K562 (cell line): ENCODE results near the gene RAB12. TPM values are rescaled to one million over a fixed set of nuclear protein-coding genes. Genes with fewer than 3 reads are reported as not detected.

Source experiments
- ATAC-seq: fragments of 200-7000 bp; cut with Tn5 transposase; 3 replicates; pipeline ENCODE4 v1.9.1; 2020; ENCODE audit warnings: moderate library complexity
- BruUV-seq: library from RNA; stranded (reverse); fragments of 400-500 nt; replicated peaks from 2 replicates; lab custom pipeline; 2021; lab: Mats Ljungman, UMichigan
- CTCF ChIA-PET: fragments of 300-600 bp; formaldehyde crosslinking; extraction: SDS; loops from one replicate; lab custom pipeline; 2021; ENCODE audit warnings: low intra/inter-chr PET ratio; lab: Yijun Ruan, JAX
- POLR2A ChIA-PET: fragments of 300-600, 350-650 bp; sonication (Branson Sonifier 250); formaldehyde crosslinking; extraction: SDS; loops from one replicate; lab custom pipeline; 2021; ENCODE audit warnings: antibody characterized with exemption, inconsistent platforms; lab: Yijun Ruan, JAX
- DNase-seq, 4 experiments: peaks; one replicate each; pipeline versions ENCODE4 v3.0.0 to v3.0.0-alpha.2; 2011 to 2018; ENCODE audit warnings: low spot score in 3 of 4, mixed read lengths in 3 of 4; ENCODE audit errors: extremely low read depth in 1 of 4
- FAIRE-seq: peaks from 2 replicates; lab custom pipeline; 2011; peaks lifted over from hg19 to GRCh38; lab: Jason Lieb, UNC
- H2AFZ ChIP-seq: 2 replicates; pipeline ENCODE4 v1.6.0; 2011; ENCODE audit warnings: low read depth, low read length, control low read depth, inconsistent platforms
- H3K27ac ChIP-seq: fragments of 200-600 bp; 3 replicates; pipeline ENCODE4 v1.8.0; 2011; ENCODE audit warnings: low read depth, mild to moderate bottlenecking, control low read depth, inconsistent platforms, low read length, moderate library complexity, mixed read lengths; ENCODE audit errors: extremely low read depth
- H3K27me3 ChIP-seq, 2 experiments: fragments of 300-600 bp in 1 of 2; 2 replicates in 1 of 2; 3 replicates in 1 of 2; pipeline versions ENCODE4 v1.6.0 to v1.8.0; 2011; ENCODE audit warnings: inconsistent platforms in 2 of 2, low read length in 2 of 2, mild to moderate bottlenecking in 1 of 2, mixed read lengths in 1 of 2, moderate library complexity in 1 of 2; ENCODE audit not compliant: control insufficient read depth in 2 of 2, insufficient read depth in 2 of 2
- H3K36me3 ChIP-seq: fragments of 300-600 bp; 3 replicates; pipeline ENCODE4 v1.8.0; 2011; ENCODE audit warnings: mild to moderate bottlenecking, low read length, inconsistent platforms; ENCODE audit not compliant: control insufficient read depth, insufficient read depth
- H3K4me1 ChIP-seq, 2 experiments: fragments of 200-600 bp in 1 of 2; replicated peaks in 1 of 2; 2 replicates in 1 of 2; 3 replicates in 1 of 2; pipeline versions ENCODE4 v1.5.1 to v1.8.0; 2011; ENCODE audit warnings: inconsistent platforms in 2 of 2, low read length in 2 of 2, mild to moderate bottlenecking in 1 of 2, mixed read lengths in 1 of 2, moderate library complexity in 1 of 2; ENCODE audit not compliant: control insufficient read depth in 2 of 2, insufficient read depth in 2 of 2
- H3K4me2 ChIP-seq: 2 replicates; pipeline ENCODE4 v1.6.1; 2011; ENCODE audit warnings: low read length, control low read depth, inconsistent platforms, mixed read lengths; ENCODE audit not compliant: insufficient read depth
- H3K4me3 ChIP-seq: fragments of 200-600 bp; sonication (generic), shearing (Covaris generic); 2 replicates; pipeline ENCODE4 v1.5.1; 2016; ENCODE audit warnings: control low read depth, inconsistent platforms
- H3K79me2 ChIP-seq: fragments of 200-600 bp; 3 replicates; pipeline ENCODE4 v1.8.0; 2011; ENCODE audit warnings: low read length, inconsistent platforms; ENCODE audit not compliant: control insufficient read depth, insufficient read depth
- H3K9ac ChIP-seq, 2 experiments: 2 replicates each; pipeline versions ENCODE4 v1.6.0 to v1.6.1; 2011; ENCODE audit warnings: low read depth in 2 of 2, low read length in 2 of 2, control low read depth in 1 of 2, inconsistent platforms in 1 of 2, mild to moderate bottlenecking in 1 of 2, mixed read lengths in 1 of 2; ENCODE audit not compliant: insufficient read depth in 1 of 2
- H3K9me1 ChIP-seq: one replicate; pipeline ENCODE4 v1.6.0; 2011; ENCODE audit warnings: inconsistent platforms, mild to moderate bottlenecking, low read length, moderate library complexity; ENCODE audit not compliant: control insufficient read depth, insufficient read depth
- H3K9me3 ChIP-seq: replicated peaks from 2 replicates; pipeline ENCODE4 v1.5.1; 2011; ENCODE audit warnings: low read depth, low read length, inconsistent platforms; ENCODE audit not compliant: control insufficient read depth, insufficient read depth
- H4K20me1 ChIP-seq: replicated peaks from 2 replicates; pipeline ENCODE4 v1.6.1; 2011; ENCODE audit warnings: low read length, inconsistent platforms, mixed read lengths; ENCODE audit not compliant: control insufficient read depth, insufficient read depth
- BRF1 ChIP-seq: IDR thresholded peaks from 3 replicates; pipeline ENCODE4 v1.6.1; 2011; ENCODE audit warnings: borderline replicate concordance, mild to moderate bottlenecking; ENCODE audit not compliant: insufficient read length; ENCODE audit errors: extremely low read depth
- MEF2A ChIP-seq: IDR thresholded peaks from 2 replicates; pipeline ENCODE4 v1.6.1; 2011; ENCODE audit warnings: low read depth, mild to moderate bottlenecking, low read length, moderate library complexity; ENCODE audit not compliant: control insufficient read depth
- NR2C1 ChIP-seq, 2 experiments: fragments of 450-650 bp; IDR thresholded peaks; 2 replicates each; pipeline ENCODE4 v1.6.1; 2017; ENCODE audit warnings: mild to moderate bottlenecking in 2 of 2, antibody characterized with exemption in 1 of 2, inconsistent platforms in 1 of 2, missing compliant biosample characterization in 1 of 2, missing genetic modification characterization in 1 of 2
- TGIF2 ChIP-seq: sonication (generic); formaldehyde crosslinking; IDR thresholded peaks from 2 replicates; pipeline ENCODE4 v1.8.1; 2022; ENCODE audit warnings: mild to moderate bottlenecking, missing genetic modification reagents, moderate library complexity
- ZNF133 ChIP-seq: fragments of 250-450 bp; sonication (Bioruptor Pico); IDR thresholded peaks from 2 replicates; pipeline ENCODE4 v1.4.0; 2020; ENCODE audit warnings: mild to moderate bottlenecking
- ZNF644 ChIP-seq: fragments of 200-800 bp; sonication (Bioruptor generic); IDR thresholded peaks from 2 replicates; pipeline ENCODE4 v1.6.1; 2016; ENCODE audit warnings: low read depth, missing genetic modification characterization, missing compliant biosample characterization
- ZSCAN32 ChIP-seq: fragments of 450-650 bp; formaldehyde crosslinking; IDR thresholded peaks from 2 replicates; pipeline ENCODE4 v1.4.0; 2020; ENCODE audit warnings: mild to moderate bottlenecking, moderate library complexity
- in situ Hi-C: fragments of 300-500 bp; cut with MboI; formaldehyde crosslinking; loops from 4 replicates; pipeline ENCODE4 v1.15.0; 2018; ENCODE audit warnings: inconsistent platforms, mixed read lengths
- intact Hi-C: fragments of 100-400 bp; cut with micrococcal nuclease; formaldehyde crosslinking; loops from 2 replicates; pipeline ENCODE4 v1.14.2; 2022
- polyA plus RNA-seq, 8 experiments: library from polyadenylated mRNA; depleted of rRNA in 4 of 8; stranded (reverse) in 5 of 8; unstranded in 3 of 8; fragments of >200 nt; fragmentation: Nextera tagmentation in 2 of 8; fragmentation: Illumina TruSeq in 1 of 8; extraction: Ambion mirVana in 2 of 8; extraction: Trizol in 1 of 8; gene quantifications; 2 replicates each; pipeline versions ENCODE4 v1.2.1 to v1.2.3, GENCODE V29; 2011 to 2014; ENCODE audit warnings: inconsistent platforms in 1 of 8, missing spikeins in 1 of 8
- total RNA-seq, 7 experiments: library from RNA; depleted of rRNA in 6 of 7; stranded (reverse); fragments of >200 nt in 6 of 7; fragmentation: Illumina TruSeq in 2 of 7; extraction: Trizol in 2 of 7; gene quantifications; 2 replicates each; pipeline versions ENCODE4 v1.2.1 to v1.2.3, GENCODE V29; 2011 to 2021; ENCODE audit warnings: low replicate concordance in 1 of 7
- TF ChIP-seq, protein P1 (sequence below), 2 experiments: fragments of 200-800 bp in 1 of 2; sonication (Bioruptor generic) in 1 of 2; sonication (generic) in 1 of 2; formaldehyde crosslinking in 1 of 2; IDR thresholded peaks in 1 of 2; conservative IDR thresholded peaks in 1 of 2; 2 replicates each; pipeline versions ENCODE4 v1.5.0 to v1.6.1; 2016 to 2020; ENCODE audit warnings: missing compliant biosample characterization in 1 of 2, missing genetic modification characterization in 1 of 2, missing genetic modification reagents in 1 of 2
- TF ChIP-seq, protein P2 (sequence below): fragments of 450-650 bp; IDR thresholded peaks from 2 replicates; pipeline ENCODE4 v1.6.1; 2016; ENCODE audit warnings: low read depth
- TF ChIP-seq, protein P3 (sequence below): sonication (generic); formaldehyde crosslinking; IDR thresholded peaks from 2 replicates; pipeline ENCODE4 v1.8.1; 2022; ENCODE audit warnings: missing genetic modification reagents

RAB12 gene
- total and polyA plus RNA-seq, 9 of the 15 experiments (the other 6 are each of a cell fraction or from before 2014, with no cell fraction given) = 0.48 to 21.6 (median 18.8) TPM

DNA sequence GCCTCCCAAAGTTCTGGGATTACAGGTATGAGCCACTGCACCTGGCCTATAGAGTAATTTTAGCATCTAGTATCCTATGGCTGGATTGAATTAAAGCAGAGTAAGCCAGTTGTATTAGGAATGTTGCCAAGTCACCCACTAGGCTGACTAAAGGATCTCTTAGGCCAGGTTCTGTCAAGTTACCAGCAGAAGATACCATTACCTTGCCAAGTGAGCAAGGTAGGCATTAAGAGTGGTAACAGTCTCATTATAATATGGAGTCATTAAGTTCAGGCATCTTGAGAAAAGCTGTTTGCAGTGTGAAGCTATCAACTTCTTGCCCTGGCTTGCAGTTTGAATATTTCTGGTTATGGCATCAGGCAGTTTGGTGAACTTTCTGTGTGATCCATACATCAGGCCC is 59.1 kb downstream of the RAB12 start:
- ChIA-PET CTCF (no interaction called here), POLR2A (interaction anchor here (0.9 to 1.8 kb wide), 3 partner anchors 10 to 213 kb away, joined by 3 to 6 read pairs (median 3); no protein-coding TSS in a partner anchor)
- H3K79me2 ChIP-seq = no peaks in the 10 kb centered on the region
- no peaks in the 10 kb centered on the region for H4K20me1 ChIP-seq
- no TSS peak for BruUV-seq
- in situ Hi-C loops (loop anchor here (25.0 kb wide), 1 partner anchor 844 kb away; no protein-coding TSS in a partner anchor), intact Hi-C loops (no loop called here)
- H3K4me1 ChIP-seq = peaks cover 0 to 7% of the 10 kb centered on the region in 2 experiments; a peak in 2 of 5 replicates
- no peak for ATAC-seq
- no peak for DNase-seq
- no peaks in the 10 kb centered on the region for H3K36me3 ChIP-seq
- H3K27me3 ChIP-seq = peaks cover 0 to 4% of the 10 kb centered on the region in 2 experiments; a peak in 1 of 5 replicates
- no peak for FAIRE-seq
- no peak overlapping the region for H2AFZ ChIP-seq
- no peak overlapping the region for H3K9ac ChIP-seq
- no peaks in the 10 kb centered on the region for H3K9me3 ChIP-seq
- H3K9me1 ChIP-seq = no peaks in the 10 kb centered on the region
- H3K27ac ChIP-seq = no peak overlapping the region
- no peak overlapping the region for H3K4me3 ChIP-seq
- H3K4me2 ChIP-seq = no peak overlapping the region
- no peak for TF ChIP-seq ZNF133
- no peak for TF ChIP-seq TGIF2
- no peak for TF ChIP-seq NR2C1 (IDR thresholded peaks at IDR 0.05)
- TF ChIP-seq NR2C1 (tag; IDR thresholded peaks at IDR 0.05) = no peak
- no peak for TF ChIP-seq BRF1
- TF ChIP-seq, protein P1, sequence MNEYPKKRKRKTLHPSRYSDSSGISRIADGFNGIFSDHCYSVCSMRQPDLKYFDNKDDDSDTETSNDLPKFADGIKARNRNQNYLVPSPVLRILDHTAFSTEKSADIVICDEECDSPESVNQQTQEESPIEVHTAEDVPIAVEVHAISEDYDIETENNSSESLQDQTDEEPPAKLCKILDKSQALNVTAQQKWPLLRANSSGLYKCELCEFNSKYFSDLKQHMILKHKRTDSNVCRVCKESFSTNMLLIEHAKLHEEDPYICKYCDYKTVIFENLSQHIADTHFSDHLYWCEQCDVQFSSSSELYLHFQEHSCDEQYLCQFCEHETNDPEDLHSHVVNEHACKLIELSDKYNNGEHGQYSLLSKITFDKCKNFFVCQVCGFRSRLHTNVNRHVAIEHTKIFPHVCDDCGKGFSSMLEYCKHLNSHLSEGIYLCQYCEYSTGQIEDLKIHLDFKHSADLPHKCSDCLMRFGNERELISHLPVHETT (CRISPR knock-in tag; conservative IDR thresholded peaks at IDR 0.05 in 1 of 2, IDR thresholded peaks at IDR 0.05 in 1 of 2) = no peak
- TF ChIP-seq, protein P2, sequence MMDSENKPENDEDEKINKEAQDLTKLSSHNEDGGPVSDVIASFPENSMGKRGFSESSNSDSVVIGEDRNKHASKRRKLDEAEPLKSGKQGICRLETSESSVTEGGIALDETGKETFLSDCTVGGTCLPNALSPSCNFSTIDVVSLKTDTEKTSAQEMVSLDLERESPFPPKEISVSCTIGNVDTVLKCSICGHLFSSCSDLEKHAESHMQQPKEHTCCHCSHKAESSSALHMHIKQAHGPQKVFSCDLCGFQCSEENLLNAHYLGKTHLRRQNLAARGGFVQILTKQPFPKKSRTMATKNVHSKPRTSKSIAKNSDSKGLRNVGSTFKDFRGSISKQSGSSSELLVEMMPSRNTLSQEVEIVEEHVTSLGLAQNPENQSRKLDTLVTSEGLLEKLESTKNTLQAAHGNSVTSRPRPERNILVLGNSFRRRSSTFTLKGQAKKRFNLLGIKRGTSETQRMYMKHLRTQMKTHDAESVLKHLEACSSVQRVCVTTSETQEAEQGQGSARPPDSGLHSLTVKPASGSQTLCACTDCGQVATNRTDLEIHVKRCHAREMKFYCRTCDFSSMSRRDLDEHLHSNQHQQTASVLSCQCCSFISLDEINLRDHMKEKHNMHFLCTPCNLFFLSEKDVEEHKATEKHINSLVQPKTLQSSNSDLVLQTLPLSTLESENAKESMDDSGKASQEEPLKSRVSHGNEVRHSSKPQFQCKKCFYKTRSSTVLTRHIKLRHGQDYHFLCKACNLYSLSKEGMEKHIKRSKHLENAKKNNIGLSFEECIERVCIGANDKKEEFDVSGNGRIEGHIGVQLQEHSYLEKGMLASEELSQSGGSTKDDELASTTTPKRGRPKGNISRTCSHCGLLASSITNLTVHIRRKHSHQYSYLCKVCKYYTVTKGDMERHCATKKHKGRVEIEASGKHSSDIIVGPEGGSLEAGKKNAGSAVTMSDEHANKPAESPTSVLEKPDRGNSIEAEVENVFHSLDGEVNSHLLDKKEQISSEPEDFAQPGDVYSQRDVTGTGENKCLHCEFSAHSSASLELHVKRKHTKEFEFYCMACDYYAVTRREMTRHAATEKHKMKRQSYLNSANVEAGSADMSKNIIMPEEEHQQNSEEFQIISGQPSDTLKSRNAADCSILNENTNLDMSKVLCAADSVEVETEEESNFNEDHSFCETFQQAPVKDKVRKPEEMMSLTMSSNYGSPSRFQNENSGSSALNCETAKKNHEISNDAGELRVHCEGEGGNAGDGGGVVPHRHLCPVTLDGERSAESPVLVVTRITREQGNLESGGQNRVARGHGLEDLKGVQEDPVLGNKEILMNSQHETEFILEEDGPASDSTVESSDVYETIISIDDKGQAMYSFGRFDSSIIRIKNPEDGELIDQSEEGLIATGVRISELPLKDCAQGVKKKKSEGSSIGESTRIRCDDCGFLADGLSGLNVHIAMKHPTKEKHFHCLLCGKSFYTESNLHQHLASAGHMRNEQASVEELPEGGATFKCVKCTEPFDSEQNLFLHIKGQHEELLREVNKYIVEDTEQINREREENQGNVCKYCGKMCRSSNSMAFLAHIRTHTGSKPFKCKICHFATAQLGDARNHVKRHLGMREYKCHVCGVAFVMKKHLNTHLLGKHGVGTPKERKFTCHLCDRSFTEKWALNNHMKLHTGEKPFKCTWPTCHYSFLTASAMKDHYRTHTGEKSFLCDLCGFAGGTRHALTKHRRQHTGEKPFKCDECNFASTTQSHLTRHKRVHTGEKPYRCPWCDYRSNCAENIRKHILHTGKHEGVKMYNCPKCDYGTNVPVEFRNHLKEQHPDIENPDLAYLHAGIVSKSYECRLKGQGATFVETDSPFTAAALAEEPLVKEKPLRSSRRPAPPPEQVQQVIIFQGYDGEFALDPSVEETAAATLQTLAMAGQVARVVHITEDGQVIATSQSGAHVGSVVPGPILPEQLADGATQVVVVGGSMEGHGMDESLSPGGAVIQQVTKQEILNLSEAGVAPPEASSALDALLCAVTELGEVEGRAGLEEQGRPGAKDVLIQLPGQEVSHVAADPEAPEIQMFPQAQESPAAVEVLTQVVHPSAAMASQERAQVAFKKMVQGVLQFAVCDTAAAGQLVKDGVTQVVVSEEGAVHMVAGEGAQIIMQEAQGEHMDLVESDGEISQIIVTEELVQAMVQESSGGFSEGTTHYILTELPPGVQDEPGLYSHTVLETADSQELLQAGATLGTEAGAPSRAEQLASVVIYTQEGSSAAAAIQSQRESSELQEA = no peak
- TF ChIP-seq, protein P3, sequence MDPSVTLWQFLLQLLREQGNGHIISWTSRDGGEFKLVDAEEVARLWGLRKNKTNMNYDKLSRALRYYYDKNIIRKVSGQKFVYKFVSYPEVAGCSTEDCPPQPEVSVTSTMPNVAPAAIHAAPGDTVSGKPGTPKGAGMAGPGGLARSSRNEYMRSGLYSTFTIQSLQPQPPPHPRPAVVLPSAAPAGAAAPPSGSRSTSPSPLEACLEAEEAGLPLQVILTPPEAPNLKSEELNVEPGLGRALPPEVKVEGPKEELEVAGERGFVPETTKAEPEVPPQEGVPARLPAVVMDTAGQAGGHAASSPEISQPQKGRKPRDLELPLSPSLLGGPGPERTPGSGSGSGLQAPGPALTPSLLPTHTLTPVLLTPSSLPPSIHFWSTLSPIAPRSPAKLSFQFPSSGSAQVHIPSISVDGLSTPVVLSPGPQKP (CRISPR knock-in tag) = no peak
- TF ChIP-seq ZNF644 (tag) = no peak
- TF ChIP-seq MEF2A = no peak
- TF ChIP-seq ZSCAN32 (CRISPR knock-in tag) = no peak
